HG02981 (cell line): ENCODE measurements around the gene RGS5.
"Not testable (repeated sequence)": the region's sequence is repeated elsewhere in the genome, so short reads cannot be mapped to it uniquely, and the experiment has no call there.

Experiments used
- ATAC-seq: cut with Tn5 transposase; IDR thresholded peaks from one replicate; pipeline ENCODE4 v1.9.1; 2021; ENCODE audit warnings: mild to moderate bottlenecking, moderate library complexity; ENCODE audit not compliant: unreplicated experiment

The RGS5 gene, protein sequence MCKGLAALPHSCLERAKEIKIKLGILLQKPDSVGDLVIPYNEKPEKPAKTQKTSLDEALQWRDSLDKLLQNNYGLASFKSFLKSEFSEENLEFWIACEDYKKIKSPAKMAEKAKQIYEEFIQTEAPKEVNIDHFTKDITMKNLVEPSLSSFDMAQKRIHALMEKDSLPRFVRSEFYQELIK

DNA sequence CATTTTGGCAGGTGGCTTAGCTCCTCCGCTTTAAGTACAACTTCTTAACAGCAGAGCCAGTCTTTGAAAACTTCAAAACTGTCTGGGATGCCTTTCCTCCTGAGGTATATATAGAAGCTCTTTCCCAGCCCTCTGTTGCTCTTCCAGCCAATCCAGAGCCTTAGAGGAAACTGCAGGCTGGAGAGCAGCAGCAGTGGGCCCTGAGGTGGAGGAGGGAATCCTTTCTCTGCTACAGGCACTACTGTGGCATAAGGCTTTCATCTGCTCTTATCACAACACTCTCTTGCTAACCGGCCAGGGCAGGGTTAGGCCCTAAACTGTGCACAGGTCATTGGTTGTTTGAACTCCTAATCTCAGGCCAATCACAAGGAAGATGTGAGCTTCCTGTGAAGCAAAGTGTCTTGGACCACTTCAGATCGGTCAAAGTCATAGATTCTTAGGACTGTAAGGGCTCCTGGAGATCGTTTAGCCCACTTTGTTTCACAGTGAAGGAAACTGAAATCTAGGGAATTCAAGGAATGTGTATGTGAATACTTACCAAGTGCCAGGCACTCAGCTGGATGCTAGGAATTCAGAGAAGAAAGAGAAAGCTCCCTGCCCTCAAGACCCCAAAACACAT, at the start of gene RGS5:
Gene RGS5 (minus strand): TSS at position 84 of the 619 bp plus-strand sequence. CDS start 81 bp downstream, at position 3.
- ATAC-seq = no peak

DNA sequence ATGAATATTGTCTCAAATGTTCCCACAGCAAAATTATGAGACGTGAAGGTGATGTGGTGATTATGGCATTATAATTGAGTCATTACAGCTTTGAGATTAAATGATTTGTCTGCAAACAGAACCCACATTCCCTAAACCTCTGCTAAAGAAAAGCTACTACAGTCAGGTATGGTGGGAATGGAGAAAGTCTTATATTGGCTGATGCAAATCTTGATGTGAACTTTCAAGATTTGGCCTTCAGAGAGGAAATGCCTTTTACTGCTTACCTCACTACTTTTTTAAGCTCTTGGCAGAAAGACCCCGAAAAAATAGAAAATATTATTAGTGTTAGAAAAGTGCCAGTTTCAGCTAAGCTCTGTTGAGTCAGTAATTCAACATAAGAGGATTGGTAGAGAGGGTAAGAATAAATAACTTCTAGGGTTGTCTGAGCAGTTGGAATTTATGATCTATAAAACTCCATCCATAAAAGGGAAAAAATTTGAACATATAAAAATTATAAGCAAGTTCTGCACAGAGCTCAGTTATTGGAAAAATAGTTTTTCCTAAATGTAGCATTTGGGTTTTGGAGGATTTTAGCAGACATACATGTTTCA, 47.8 kb upstream of the RGS5 start:
- no peak for ATAC-seq

DNA sequence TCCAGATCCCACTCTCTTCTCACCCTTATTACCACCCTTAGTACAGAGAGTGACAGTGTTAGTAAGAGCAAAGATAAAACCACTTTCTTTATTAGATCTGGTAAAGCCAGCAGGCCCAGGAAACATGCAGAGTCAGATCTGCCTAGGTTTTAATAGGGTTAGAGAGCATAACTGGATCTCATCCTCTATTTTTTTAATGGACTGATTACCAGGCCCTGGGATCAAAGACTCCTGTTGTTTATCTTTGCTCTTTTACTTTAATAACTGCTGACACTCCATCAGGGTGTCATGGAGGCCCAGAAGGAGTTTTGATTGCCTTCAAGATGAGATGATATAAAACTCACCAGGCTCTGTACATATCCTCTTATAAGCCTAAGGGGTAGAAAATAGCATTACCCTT, 45.3 kb upstream of the RGS5 start:
- ATAC-seq = no peak

DNA sequence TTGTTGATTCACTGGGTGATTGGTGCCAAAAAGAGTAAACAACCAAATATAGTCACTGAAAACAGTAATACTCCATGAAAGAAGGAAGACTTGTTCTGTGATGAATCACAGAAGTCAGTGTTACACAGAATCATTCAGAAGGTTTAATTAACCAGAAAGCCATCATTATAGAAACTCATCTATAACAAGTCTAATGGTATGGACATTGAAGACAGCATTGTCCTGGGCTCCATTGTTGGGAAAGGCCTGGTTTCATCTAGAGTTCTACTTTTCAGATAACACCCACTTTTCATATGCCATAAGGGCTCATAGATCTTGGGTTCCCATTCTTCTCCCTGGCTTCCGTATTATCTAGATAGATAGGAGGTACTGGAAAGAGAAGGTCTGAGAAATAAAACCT, 41.9 kb upstream of the RGS5 start:
- ATAC-seq = not testable (repeated sequence)

DNA sequence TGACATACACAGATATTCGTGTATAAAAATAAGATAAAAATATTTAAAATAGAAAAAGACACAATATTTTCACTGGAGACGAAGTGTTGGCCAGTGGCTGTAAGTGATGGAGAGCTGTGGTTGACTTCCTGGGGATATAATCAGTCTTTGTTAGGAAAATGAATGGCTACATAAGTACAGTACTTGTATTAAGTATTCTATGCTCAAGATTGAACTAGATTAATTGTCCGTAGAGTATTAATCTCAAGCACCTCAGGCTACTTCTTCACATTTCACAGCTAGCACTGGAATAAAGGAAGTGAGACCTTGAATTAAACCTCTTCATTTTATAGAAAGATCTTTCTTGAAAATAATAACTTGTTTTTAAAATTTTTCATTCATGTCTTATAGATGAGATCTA, 39.0 kb upstream of the RGS5 start:
- ATAC-seq = no peak

DNA sequence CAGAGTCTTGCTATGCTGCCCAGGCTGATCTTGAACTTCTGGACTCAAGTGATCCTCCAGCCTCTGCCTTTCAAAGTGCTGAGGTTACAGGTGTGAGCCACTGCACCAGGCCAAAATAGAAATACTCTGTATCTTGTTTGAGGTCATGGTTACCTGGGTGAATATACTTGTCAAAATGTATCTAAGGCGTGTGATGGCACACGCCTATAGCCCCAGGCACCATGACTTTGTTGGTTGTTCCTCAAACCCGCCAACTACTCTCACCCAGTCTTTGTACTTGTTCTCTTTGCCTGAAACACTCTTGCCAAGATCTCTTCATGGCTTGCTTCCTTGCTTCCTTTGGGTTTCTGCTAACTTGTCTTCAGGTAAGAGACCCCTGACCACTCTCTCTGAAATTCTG, 38.0 kb upstream of the RGS5 start:
- no peak for ATAC-seq

DNA sequence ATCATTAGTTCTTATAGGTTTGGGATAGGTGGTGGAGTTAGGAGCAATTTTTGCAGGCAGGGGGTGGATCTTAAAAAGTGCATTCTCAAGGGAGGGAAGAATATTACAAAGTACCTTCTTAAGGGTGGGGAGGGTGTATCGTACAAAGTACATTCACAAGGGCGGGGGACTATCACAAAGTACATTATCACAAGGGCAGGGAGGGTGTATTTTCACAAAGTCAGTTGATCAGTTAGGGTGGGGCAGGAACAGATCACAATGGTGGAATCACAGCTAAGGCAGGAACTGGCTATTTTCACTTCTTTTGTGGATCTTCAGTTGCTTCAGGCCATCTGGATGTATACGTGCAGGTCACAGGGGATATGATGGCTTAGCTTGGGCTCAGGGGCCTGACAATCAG, 30.9 kb upstream of the RGS5 start:
- not testable (repeated sequence) for ATAC-seq

DNA sequence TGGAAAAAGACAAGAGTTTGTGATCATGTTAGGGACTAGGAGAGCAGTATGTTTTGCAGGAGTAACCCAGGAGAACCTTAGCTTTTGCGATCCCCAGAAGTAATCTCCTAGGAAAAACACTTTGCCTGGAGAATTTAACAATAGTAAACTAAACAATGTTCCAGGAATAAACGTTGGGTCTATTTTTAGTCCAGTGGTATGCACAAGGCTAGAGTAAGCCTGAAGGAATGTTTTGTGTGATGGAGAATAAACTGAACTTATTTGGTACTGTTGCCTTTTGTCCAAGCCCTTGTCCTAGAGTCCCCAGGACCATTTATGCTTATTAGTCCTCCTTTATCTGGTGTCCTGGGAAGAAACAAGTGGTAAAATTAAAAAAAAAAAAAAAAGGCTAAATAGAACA, 28.7 kb upstream of the RGS5 start:
- no peak for ATAC-seq

DNA sequence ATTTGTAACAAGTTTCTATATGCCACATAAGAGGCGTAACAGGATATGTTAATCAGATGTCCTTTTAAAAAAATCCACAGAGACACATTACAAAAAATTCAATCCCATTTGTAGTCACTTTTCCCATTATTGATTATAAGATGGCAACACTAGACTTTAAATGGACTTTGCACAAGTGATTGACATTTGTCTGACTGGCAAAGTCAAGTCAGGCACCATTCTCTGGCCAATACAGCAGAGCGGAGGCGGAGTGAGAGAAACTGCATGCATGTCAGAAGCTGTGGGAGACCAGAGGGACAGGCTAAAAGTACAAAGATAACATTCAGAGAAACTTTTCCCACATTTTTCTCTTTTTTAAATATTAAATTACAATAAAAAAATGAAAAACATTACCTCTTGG, 28.1 kb upstream of the RGS5 start:
- ATAC-seq = no peak

DNA sequence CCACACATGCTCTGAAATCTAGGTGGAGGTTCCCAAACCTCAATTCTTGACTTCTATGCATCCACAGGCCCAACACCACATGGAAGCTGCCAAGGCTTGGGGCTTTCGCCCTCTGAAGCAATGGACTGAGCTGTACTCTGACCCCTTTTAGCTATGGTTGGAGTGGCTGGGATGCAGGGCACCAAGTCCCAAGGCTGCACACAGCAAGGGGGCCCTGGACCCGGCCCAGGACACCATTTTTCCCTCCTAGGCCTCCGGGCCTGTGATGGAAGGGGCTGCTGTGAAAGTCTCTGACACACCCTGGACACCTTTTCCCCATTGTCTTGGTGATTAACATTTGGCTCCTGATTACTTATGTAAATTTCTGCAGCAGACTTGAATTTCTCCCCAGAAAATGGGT, 25.6 kb upstream of the RGS5 start:
- not testable (repeated sequence) for ATAC-seq

DNA sequence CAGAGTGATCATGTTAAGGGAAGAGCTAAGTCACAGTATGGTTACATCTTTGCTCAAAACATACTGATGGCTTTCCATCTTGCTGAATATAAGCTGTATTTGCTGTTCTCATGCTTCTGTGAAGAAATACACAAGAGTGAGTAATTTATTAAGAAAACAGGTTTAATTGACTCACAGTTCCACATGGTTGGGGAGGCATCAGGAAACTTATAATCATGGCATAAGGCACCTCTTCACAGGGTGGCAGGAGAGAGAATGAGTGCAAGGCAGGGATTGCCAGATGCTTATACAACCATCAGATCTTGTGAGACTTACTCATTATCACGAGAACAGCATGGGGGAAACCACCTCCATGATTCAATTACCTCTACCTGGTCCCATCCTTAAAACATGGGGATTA, 24.4 kb upstream of the RGS5 start:
- ATAC-seq = no peak

DNA sequence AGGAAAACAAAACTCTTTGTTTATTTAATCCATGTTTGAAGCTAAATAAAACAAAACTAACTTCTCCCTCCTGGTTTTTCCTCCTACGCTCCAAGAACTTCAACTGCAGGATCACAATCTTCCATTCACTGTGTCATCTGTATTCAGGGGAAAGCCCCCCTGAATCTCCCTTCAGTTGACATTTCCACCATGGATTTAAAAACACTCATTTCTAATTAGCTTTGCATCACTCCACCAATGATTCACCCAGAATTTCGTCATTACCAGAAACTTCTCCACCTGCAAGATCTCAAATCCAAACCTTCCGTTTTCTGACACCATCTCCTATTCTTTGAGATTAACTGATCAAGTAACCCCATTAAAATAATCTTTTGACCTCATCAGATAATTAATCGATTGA, 10.9 kb upstream of the RGS5 start:
- no peak for ATAC-seq

DNA sequence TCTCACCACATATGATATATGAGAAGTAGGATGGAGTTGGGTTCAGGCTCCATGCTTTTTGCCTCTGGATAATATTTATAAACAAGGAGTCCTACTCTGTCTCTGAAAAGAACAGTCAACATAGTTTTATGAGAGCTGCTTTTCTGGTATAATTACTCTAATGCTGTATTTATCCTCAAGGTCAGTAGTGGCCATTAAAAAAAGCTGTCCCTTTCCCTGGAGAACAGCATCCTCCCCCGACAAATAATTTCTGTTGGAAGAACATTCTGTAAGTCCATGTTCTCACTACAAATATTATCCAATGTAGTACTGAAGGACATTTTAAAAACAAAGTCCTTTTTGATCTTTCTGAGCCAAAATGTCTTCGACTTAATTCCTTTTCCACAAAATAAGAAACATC, 9.0 kb upstream of the RGS5 start:
- ATAC-seq = no peak

DNA sequence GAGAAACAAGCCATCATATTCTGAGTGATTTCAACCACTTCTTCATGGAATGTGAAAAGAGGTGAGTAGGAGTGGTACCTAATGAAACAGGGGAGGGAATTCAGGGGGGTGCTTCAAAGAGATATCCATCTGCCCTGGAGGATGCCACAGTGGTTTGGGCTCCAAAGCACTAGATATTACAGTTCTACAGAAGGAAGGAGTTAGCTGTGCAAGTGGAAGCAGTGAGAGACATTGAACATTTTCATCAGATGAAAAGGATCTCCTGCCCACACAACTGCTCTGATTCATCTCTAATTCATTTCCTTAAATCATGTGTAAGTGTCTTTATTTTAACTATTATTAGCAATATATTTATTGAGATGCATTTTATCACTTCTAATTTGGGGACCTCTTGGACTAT, 2.8 kb upstream of the RGS5 start:
- ATAC-seq = no peak

DNA sequence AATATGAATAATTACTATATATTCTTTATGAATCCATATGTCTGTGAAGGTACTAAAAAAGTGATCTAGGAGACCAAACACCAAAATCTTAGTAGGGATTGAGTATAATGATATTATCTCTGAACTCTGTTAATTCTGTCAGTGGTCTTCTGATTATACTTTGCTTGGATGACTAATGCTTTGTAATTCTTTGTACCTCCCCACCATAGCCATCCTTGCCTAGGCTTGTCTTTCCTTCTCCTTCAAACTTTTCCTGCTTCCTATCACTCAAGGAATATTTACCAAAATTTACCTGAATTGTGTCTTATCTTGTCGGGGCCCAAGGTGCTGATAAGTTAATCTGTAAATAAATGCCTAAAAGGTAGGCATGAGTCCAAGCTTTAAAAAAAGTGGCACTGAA, 845 bp upstream of the RGS5 start:
- no peak for ATAC-seq

DNA sequence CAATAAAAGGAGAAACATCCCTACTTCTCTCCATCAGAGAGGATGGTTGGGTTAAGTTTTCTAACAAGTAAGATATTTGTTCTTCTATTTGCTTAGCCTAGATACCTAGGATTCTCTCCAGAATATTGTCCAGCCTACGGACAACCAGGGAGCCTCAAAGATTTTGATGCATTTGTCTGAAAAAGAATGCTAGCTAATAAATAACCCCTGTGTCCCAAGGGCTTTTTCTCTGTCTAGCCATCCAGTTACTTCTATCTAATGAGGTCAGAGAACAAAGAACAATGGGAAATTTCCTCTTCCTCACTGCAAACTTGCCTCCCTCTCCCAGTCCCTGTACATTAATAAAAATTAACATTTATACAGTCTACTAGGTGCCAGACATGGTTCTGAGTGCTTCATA, 810 bp downstream of the RGS5 start:
- no peak for ATAC-seq

DNA sequence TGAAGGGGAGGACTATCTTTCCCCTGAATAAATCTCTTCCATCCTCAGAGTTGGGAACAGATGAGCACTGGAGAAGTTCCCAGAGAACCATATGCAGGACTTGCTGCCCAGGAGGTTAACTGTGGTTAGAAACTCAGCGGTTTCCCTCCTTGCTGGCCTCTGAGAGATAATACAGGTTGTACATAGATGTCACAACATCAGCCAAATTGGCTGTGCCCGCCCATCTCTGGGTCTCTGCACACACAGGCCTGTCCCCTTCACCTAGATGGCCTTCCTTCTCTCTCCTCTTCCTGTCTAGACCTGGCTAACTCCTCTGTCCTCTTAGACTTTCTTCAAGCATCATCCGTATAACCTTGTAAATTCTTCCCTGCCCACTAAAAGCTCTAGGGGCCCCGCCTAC, 5.7 kb downstream of the RGS5 start:
- no peak for ATAC-seq

DNA sequence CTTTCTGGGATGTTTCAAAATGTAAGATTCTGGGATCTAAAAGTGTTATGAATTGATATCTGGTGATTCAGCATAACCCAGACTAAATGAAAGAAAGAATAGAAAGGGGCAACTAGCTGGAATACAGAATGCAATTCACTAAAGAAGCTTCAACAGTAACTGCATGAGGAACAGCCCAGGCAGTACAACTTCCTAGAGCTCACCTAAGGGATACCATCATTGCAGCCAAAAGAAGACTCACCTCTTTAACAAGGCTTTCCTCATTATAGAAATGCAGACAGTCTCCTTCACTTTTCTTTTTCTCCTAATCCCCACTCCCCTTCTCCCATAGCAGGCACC, 6.3 kb downstream of the RGS5 start:
- no peak for ATAC-seq

DNA sequence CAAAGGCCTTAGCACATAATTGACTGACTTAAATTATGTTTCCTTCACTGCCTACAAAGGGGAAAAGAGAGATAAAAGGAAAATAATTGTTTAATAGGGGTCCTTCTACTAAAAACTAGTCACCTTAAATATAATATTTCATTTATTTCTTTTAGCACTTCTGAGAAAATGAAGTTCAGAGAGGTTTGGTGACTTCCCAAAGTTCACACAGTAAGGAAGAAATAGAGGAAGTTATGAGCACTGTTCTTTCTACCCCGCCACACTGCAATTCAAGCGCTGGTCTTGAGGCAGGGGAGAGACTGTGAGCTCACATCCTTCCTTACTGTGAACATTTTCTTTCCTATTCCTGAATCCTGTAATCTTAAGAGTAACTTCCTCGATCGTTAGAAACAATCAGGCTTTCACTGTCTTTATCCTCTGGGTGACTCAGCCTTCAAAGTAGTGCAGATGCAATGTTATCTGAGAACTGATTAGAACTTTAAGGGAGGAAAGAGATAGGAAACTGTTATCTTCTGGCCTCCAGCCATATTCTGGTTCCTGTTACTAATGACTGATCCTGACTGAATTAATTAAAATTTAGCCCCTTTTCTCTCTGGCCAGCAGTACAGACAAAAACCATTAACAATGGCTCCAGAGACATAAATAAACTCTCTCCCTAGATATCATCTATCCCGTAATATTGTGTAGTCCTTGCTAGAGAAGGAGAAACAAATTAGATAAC, 6.8 kb downstream of the RGS5 start:
- ATAC-seq = no peak

DNA sequence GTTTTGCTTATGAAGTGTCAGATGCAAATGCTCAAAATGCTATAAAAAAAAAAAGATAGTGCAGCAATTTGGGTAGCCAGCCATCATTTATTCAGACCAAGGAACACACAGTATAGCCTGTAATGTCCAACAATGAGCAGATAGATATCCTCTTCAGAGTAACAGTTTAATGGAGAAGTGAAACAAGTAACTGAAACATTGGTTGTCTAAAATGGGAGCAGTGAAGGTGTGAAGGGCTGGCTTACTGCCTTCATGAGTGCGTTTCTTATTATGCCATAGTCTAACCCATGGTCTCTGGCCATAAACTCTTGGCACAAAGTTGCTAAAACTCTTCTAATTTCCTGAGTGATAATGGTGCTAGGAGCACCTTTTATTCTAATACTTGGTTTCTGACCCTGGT, 11.4 kb downstream of the RGS5 start:
- ATAC-seq = no peak

DNA sequence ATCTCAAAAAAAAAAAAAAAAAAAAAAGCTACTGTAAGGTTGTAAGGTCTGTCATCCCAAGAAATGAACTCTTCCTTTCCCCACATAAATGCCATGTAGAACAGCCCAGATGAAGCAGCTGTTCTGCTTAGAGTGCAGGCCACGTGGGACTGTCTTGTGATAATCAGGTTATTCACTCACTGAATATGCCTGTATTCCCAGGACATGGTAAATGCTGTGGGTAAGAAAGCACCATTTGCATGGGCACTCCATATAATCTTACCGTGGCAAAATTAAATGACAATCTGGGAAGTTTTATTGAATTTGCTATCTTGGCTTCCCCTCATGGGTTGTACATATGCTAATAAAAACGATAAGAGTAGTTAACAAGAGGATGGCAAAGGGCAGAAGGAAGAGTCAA, 13.8 kb downstream of the RGS5 start:
- ATAC-seq = no peak

DNA sequence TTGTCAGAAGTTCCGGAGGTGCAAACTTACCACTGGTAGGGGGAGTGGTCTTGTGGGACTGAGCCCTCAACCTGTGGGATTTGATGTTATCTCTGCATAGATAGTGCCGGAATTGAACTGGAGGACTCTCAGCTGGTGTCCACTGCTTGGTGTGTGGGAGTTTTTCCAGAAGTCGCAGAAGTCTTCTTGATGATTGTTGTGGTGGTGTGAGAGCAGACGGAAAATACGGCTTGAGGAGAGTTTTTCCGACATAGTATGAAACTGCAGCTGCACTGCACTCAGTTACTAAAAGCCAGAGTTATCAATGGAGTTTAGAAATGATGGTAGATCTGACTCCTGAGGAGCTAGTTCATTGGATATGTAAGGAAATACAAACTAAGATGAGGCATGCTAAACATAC, 14.9 kb downstream of the RGS5 start:
- no peak for ATAC-seq
